GM12891 (cell line): ENCODE data around the gene RPL35.

ENCODE experiments used
- POU2F2 ChIP-seq: IDR thresholded peaks from 2 replicates; pipeline ENCODE4 v1.6.1; 2011; ENCODE audit warnings: low read depth, mild to moderate bottlenecking, control low read depth, low read length, moderate library complexity
- TAF1 ChIP-seq: IDR thresholded peaks from 2 replicates; pipeline ENCODE4 v1.6.1; 2011; ENCODE audit warnings: low read depth, low read length, control low read depth

DNA sequence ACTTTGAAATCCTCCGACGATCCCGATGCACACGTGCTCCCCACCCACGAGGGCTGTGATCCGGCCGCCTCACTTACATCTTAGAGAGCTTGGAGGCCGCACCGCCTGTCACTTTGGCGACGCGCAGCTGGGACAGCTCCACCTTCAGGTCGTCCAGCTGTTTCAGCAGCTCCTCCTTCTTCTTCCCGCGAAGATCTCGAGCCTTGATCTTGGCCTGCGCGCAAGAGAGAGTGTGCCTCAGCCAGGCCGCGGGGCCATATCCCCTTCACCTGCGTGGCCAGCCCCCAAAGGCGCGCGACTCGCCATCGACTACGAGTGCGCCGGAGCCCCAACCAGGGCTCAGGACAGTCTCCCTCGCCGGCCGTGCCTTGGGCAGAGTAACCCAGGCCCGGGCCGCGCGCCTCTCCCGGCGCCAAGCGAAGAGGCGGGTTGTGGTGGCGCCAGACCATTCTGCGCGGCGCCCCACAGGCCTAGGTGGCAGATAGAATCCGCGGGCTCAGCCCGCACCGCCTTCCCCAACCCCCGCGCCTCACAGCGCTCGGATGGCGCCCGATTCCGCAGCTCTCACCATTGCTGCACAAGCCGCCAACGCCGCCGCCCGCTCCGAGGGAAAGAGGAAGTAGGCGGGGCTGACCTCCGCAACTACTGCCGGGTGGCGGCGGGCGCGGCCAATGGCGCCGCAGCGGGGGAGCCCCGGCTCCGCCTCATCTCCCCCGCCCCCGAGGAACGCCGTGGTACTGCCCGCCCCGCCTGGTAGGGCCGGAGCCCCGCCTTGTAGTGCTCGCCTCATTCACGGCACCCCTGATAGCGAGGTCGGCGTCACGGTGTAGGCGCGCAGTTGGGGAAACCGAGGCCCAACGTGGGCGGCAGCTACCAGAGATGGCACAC is at the start of gene RPL35, which contains the start of gene ARPC5L:
- TF ChIP-seq TAF1 (peak; percentile 98), POU2F2 (no peak)
